ENCODE results near the gene NPHS1.
"Not testable (repeated sequence)": the region's sequence is repeated elsewhere in the genome, so short reads cannot be mapped to it uniquely, and the experiment has no call there.

- not testable (repeated sequence) for TF ChIP-seq CHD4 (IDR thresholded peaks at IDR 0.05; ENCODE audit: insufficient read depth, insufficient replicate concordance, low read depth, low read length, poor library complexity, severe bottlenecking); HCFC1 (IDR thresholded peaks at IDR 0.05; ENCODE audit: low read depth, low read length); ZHX1 (conservative IDR thresholded peaks at IDR 0.05; ENCODE audit: low read length); NBN (IDR thresholded peaks at IDR 0.05; ENCODE audit: low read depth); EZH2 (IDR thresholded peaks at IDR 0.05; ENCODE audit: borderline replicate concordance, low read depth, low read length); EP300 (IDR thresholded peaks at IDR 0.05; ENCODE audit: low read length); MAX (CRISPR knock-in tag; IDR thresholded peaks at IDR 0.05); JUND (IDR thresholded peaks at IDR 0.05; ENCODE audit: borderline replicate concordance, low read depth, low read length); JUND (tag; IDR thresholded peaks at IDR 0.05; ENCODE audit: borderline replicate concordance, low read depth, low read length); ZBTB1 (CRISPR knock-in tag; IDR thresholded peaks at IDR 0.05; ENCODE audit: borderline replicate concordance, low read depth); KLF10 (CRISPR knock-in tag; IDR thresholded peaks at IDR 0.05); CAMTA2 (CRISPR knock-in tag; conservative IDR thresholded peaks at IDR 0.05); ZNF121 (CRISPR knock-in tag; conservative IDR thresholded peaks at IDR 0.05)
Observed at GRCh38 chr19:35836096-35836495, 16.2 kb downstream of the NPHS1 start.

Data from K562 (cell line).